M059J (cell line): ENCODE results near the gene FANCF. TPM values are rescaled to one million over a fixed set of nuclear protein-coding genes. Genes with fewer than 3 reads are reported as not detected.
"Not testable (repeated sequence)": the region's sequence is repeated elsewhere in the genome, so short reads cannot be mapped to it uniquely, and the experiment has no call there.

ENCODE experiments used
- DNase-seq: peaks from one replicate; pipeline ENCODE4 v3.0.0-alpha.2; 2012; ENCODE audit warnings: low read depth
- total RNA-seq: library from RNA; depleted of rRNA; stranded (reverse); fragments of >200 nt; shearing (Covaris generic); gene quantifications from 2 replicates; pipeline ENCODE4 v1.2.3, GENCODE V29; 2014; rRNA removed

The FANCF gene, protein sequence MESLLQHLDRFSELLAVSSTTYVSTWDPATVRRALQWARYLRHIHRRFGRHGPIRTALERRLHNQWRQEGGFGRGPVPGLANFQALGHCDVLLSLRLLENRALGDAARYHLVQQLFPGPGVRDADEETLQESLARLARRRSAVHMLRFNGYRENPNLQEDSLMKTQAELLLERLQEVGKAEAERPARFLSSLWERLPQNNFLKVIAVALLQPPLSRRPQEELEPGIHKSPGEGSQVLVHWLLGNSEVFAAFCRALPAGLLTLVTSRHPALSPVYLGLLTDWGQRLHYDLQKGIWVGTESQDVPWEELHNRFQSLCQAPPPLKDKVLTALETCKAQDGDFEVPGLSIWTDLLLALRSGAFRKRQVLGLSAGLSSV
- total RNA-seq: 11.1 and 15.5 TPM in 2 replicates

- DNase-seq: peak; percentile 99
Measured at GRCh38 chr11:22625448-22626287, at the start of gene FANCF. TSS of gene FANCF (minus strand) at chr11:22625823. CDS start at chr11:22625810, 13 bp downstream.

- DNase-seq: no peak
Measured at GRCh38 chr11:22674470-22675439, 49.1 kb upstream of the FANCF start.

GRCh38 chr11:22671751-22672150 lies 46.1 kb upstream of the FANCF start:
- peak; percentile 6 for DNase-seq

GRCh38 chr11:22670830-22671229 lies 45.2 kb upstream of the FANCF start:
- DNase-seq: peak; percentile 10

DNA sequence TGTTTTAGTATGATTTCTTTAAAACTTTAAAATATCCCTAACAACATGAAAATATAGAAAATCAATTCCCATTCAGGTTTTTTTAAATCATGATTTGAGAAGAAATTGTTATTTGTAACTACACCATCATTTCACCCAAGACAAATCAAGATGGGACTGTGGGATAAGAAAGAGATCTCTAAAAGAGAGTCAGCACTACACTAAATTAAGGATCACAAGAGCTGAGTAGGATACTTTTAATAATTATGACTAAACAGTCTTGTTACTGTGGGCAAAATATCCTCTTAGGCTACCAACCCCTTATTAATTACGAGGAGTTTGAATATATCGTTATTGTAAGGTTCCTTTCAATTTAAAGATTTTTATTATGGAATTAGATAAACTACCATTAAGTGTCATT lies 43.7 kb upstream of the FANCF start:
- no peak for DNase-seq

- no peak for DNase-seq
Measured at GRCh38 chr11:22668005-22668796, 42.6 kb upstream of the FANCF start.

GRCh38 chr11:22666688-22667439 lies 41.2 kb upstream of the FANCF start:
- no peak for DNase-seq

DNA sequence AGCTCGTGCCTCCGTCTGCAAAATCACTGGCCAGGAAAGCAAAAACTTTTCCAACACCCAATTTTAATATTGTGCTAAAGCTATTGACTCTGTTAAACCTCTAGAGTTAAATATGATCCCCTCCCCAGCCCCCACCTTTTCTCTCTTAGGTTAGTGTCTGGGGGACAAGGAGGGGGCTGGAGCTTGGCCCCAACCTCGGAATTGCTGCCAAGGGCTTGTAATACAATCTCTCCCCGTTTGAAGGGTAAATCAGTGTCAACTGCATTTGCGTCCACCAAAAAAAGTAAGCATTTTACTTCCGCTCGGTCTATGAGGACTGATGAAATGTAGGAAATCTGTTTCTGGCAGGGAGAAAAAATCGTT lies 40.7 kb upstream of the FANCF start, which contains the start of gene GAS2:
Gene GAS2 (plus strand): TSS at position 287 of the 363 bp plus-strand sequence. CDS start 8,259 bp downstream, outside the sequence.
- DNase-seq: peak; percentile 2

GRCh38 chr11:22659783-22660182 lies 34.2 kb upstream of the FANCF start:
- no peak for DNase-seq

GRCh38 chr11:22657101-22657694 lies 31.6 kb upstream of the FANCF start:
- no peak for DNase-seq

DNA sequence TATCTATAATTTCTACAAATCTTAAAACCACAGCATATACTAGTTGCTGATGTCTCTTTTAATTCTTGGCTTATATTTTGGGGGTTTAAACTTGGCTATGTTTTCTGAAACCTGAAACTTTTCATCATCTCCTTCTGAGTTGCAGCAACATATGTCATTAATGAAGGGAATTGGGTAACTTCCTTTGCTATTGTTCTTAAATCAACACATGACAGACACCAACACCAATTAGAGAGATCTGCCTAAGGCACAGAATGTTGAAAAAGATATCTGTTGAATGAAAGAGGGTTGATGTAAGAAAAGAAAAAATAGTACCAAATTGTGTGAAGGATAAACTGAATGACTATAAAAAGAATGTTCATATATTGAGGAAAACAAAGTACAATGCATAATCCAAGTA lies 30.5 kb upstream of the FANCF start:
- no peak for DNase-seq

GRCh38 chr11:22652346-22652745 lies 26.7 kb upstream of the FANCF start:
- DNase-seq: not testable (repeated sequence)

- DNase-seq: no peak
Measured at GRCh38 chr11:22641559-22641958, 15.9 kb upstream of the FANCF start.

DNA sequence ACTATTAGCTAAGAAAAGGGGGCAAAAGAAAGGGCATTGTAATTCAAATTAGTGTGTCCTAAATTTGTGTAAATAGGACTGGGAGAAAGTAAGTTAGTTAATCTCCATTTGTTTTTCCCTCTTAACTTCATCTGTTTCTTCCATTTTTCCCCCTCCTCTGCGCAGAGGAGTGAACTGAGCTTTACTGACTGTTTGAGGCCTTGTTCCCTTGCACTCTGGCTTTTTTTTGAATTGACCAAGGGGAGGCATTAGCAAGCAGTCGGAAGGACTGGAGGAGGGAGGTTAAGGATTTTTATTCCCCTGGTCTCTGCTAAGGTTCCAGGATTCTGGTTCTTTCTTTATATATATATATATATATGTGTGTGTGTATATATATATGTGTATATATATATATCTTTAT lies 15.2 kb upstream of the FANCF start:
- no peak for DNase-seq

GRCh38 chr11:22635689-22636088 lies 10.1 kb upstream of the FANCF start:
- no peak for DNase-seq

GRCh38 chr11:22634897-22635629 lies 9.4 kb upstream of the FANCF start:
- DNase-seq: peak; percentile 56

GRCh38 chr11:22633354-22633902 lies 7.8 kb upstream of the FANCF start:
- DNase-seq: no peak

GRCh38 chr11:22627421-22627820 lies 1.8 kb upstream of the FANCF start:
- DNase-seq: no peak
